ENCODE measurements around the gene ATIC.

DNA sequence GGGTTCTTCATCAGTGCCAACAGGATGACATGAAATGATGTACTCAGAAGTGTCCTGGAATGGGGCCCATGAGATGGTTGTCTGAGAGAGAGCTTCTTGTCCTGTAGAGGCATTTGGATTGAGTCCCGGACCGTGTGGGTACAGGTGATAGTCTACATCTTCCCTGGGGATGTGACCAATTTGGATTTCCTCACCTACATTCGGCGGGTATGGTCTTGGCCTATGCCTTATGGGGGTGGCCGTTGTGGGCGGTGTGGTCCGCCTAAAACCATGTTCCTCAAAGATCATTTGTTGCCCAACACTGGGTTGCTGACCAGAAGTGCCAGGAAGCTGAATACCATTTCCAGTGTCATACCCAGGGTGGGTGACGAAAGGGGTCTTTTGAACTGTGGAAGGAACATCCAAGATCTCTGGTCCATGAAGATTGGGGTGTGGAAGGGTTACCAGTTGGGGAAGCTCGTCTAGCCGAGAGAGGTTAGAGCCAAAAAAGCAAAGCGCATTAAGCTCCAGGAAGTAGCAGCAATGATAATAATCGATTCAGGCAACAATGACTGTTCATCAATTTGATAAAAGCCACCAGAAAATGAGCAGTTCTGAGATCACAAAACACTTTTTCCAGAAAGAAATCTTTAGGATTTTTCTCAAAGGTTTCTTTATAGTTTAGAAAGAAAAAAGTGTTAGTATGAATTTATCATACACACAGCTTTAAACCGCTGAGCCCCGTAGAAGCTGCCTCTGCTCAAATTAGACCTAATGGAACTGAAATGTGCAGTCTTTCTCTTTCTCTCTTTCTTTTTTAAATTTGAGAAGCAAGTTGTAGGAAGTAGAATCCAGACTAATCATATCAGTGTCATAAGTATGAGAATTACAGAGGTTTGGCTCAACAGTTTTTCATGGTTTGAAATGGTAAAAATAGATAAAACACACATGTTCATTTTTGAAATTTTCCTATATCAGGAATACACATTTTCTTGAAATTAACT lies 60.3 kb downstream of the ATIC start:
- TF ChIP-seq, protein P1, sequence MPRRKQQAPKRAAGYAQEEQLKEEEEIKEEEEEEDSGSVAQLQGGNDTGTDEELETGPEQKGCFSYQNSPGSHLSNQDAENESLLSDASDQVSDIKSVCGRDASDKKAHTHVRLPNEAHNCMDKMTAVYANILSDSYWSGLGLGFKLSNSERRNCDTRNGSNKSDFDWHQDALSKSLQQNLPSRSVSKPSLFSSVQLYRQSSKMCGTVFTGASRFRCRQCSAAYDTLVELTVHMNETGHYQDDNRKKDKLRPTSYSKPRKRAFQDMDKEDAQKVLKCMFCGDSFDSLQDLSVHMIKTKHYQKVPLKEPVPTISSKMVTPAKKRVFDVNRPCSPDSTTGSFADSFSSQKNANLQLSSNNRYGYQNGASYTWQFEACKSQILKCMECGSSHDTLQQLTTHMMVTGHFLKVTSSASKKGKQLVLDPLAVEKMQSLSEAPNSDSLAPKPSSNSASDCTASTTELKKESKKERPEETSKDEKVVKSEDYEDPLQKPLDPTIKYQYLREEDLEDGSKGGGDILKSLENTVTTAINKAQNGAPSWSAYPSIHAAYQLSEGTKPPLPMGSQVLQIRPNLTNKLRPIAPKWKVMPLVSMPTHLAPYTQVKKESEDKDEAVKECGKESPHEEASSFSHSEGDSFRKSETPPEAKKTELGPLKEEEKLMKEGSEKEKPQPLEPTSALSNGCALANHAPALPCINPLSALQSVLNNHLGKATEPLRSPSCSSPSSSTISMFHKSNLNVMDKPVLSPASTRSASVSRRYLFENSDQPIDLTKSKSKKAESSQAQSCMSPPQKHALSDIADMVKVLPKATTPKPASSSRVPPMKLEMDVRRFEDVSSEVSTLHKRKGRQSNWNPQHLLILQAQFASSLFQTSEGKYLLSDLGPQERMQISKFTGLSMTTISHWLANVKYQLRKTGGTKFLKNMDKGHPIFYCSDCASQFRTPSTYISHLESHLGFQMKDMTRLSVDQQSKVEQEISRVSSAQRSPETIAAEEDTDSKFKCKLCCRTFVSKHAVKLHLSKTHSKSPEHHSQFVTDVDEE (CRISPR knock-in tag; IDR thresholded peaks at IDR 0.05) = no peak
- TF ChIP-seq TCF4 (CRISPR knock-in tag; IDR thresholded peaks at IDR 0.05; ENCODE audit: borderline replicate concordance) = no peak
- no peak for TF ChIP-seq RARB (CRISPR knock-in tag; IDR thresholded peaks at IDR 0.05)
- no peak for TF ChIP-seq ZNF8 (CRISPR knock-in tag; IDR thresholded peaks at IDR 0.05)

Measured in SK-N-SH treated with all-trans-retinoic acid at 6 μM for 48 hours (cell line).